Breast epithelium (tissue), 3 donors: ENCODE measurements around the gene CCDC85C.

ENCODE experiments used
- CTCF ChIP-seq, 3 donors: fragments of 450-650 bp; IDR thresholded peaks; one replicate each; pipeline ENCODE4 v1.5.1; 2016 to 2017; ENCODE audit warnings: antibody characterized with exemption in 3 of 3, mild to moderate bottlenecking in 3 of 3, moderate library complexity in 3 of 3
- POLR2A ChIP-seq: fragments of 450-650 bp; IDR thresholded peaks from one replicate; pipeline ENCODE4 v1.6.1; 2016; ENCODE audit warnings: antibody characterized with exemption, mild to moderate bottlenecking, moderate library complexity

GRCh38 chr14:99635116-99635515 lies 31.1 kb upstream of the CCDC85C start:
- TF ChIP-seq CTCF (IDR thresholded peaks at IDR 0.05) (no peak), POLR2A (no peak)
